WTC11 (cell line): Measurements from ENCODE around the gene GRAMD1A. TPM values are rescaled to one million over a fixed set of nuclear protein-coding genes. Genes with fewer than 3 reads are reported as not detected.

Source experiments
- CREB1 ChIP-seq: sonication (generic); formaldehyde crosslinking; IDR thresholded peaks from 2 replicates; pipeline ENCODE4 v1.8.0; 2023; ENCODE audit warnings: mild to moderate bottlenecking, missing genetic modification reagents
- CREM ChIP-seq: sonication (generic); formaldehyde crosslinking; IDR thresholded peaks from 2 replicates; pipeline ENCODE4 v1.8.1; 2022; ENCODE audit warnings: mild to moderate bottlenecking, missing genetic modification reagents, moderate library complexity
- ESRRA ChIP-seq: sonication (generic); formaldehyde crosslinking; IDR thresholded peaks from 2 replicates; pipeline ENCODE4 v1.8.1; 2022; ENCODE audit warnings: mild to moderate bottlenecking, missing genetic modification reagents, borderline replicate concordance
- ETV6 ChIP-seq: sonication (generic); formaldehyde crosslinking; IDR thresholded peaks from 2 replicates; pipeline ENCODE4 v1.8.1; 2022; ENCODE audit warnings: mild to moderate bottlenecking, missing genetic modification reagents
- GABPB1 ChIP-seq: sonication (generic); formaldehyde crosslinking; IDR thresholded peaks from 2 replicates; pipeline ENCODE4 v1.8.1; 2023; ENCODE audit warnings: mild to moderate bottlenecking, missing genetic modification reagents
- HMGA2 ChIP-seq: fragments of 250-450 bp; sonication (Bioruptor Pico); IDR thresholded peaks from 2 replicates; pipeline ENCODE4 v1.4.0; 2021; ENCODE audit warnings: mild to moderate bottlenecking, moderate library complexity
- IRF2 ChIP-seq: sonication (generic); formaldehyde crosslinking; IDR thresholded peaks from 2 replicates; pipeline ENCODE4 v1.8.0; 2022; ENCODE audit warnings: low read depth, missing genetic modification reagents, borderline replicate concordance
- NFYB ChIP-seq: sonication (generic); formaldehyde crosslinking; conservative IDR thresholded peaks from 2 replicates; pipeline ENCODE4 v1.8.0; 2022; ENCODE audit warnings: low read depth, missing genetic modification reagents
- SMAD3 ChIP-seq: sonication (generic); formaldehyde crosslinking; IDR thresholded peaks from 2 replicates; pipeline ENCODE4 v1.8.0; 2022; ENCODE audit warnings: missing genetic modification reagents, mild to moderate bottlenecking, borderline replicate concordance
- SMAD4 ChIP-seq: sonication (generic); formaldehyde crosslinking; IDR thresholded peaks from 2 replicates; pipeline ENCODE4 v1.8.0; 2022; ENCODE audit warnings: mild to moderate bottlenecking, missing genetic modification reagents
- TEAD4 ChIP-seq: sonication (generic); formaldehyde crosslinking; IDR thresholded peaks from 2 replicates; pipeline ENCODE4 v1.8.0; 2022; ENCODE audit warnings: mild to moderate bottlenecking, missing genetic modification reagents
- ZNF396 ChIP-seq: fragments of 250-450 bp; sonication (Bioruptor Pico); IDR thresholded peaks from 2 replicates; pipeline ENCODE4 v1.8.0; 2021; ENCODE audit warnings: mild to moderate bottlenecking, moderate library complexity, borderline replicate concordance
- total RNA-seq: library from RNA; stranded (reverse); gene quantifications from 3 replicates; pipeline ENCODE4 v1.2.3, GENCODE V29; 2021
- TF ChIP-seq, protein P1 (sequence below): sonication (generic); formaldehyde crosslinking; IDR thresholded peaks from 2 replicates; pipeline ENCODE4 v1.8.0; 2023; ENCODE audit warnings: missing genetic modification reagents, mild to moderate bottlenecking, borderline replicate concordance
- TF ChIP-seq, protein P2 (sequence below): sonication (generic); formaldehyde crosslinking; IDR thresholded peaks from 2 replicates; pipeline ENCODE4 v1.8.0; 2022; ENCODE audit warnings: mild to moderate bottlenecking, missing genetic modification reagents
- TF ChIP-seq, protein P3 (sequence below): sonication (generic); formaldehyde crosslinking; IDR thresholded peaks from 2 replicates; pipeline ENCODE4 v1.8.1; 2023; ENCODE audit warnings: mild to moderate bottlenecking, missing genetic modification reagents
- TF ChIP-seq, protein P4 (sequence below): sonication (generic); formaldehyde crosslinking; IDR thresholded peaks from 2 replicates; pipeline ENCODE4 v1.8.0; 2022; ENCODE audit warnings: mild to moderate bottlenecking, missing genetic modification reagents
- TF ChIP-seq, protein P5 (sequence below): sonication (generic); formaldehyde crosslinking; IDR thresholded peaks from 2 replicates; pipeline ENCODE4 v1.8.1; 2022; ENCODE audit warnings: mild to moderate bottlenecking, missing genetic modification reagents, moderate library complexity, borderline replicate concordance
- TF ChIP-seq, protein P6 (sequence below): sonication (generic); formaldehyde crosslinking; IDR thresholded peaks from 2 replicates; pipeline ENCODE4 v1.8.1; 2023; ENCODE audit warnings: mild to moderate bottlenecking, missing genetic modification reagents, moderate library complexity
- TF ChIP-seq, protein P7 (sequence below): sonication (generic); formaldehyde crosslinking; conservative IDR thresholded peaks from 2 replicates; pipeline ENCODE4 v1.8.1; 2023; ENCODE audit warnings: mild to moderate bottlenecking, low read depth, missing genetic modification reagents, moderate library complexity

GRAMD1A gene
- total RNA-seq, 1 experiment from 2014 or later: 389 TPM

DNA sequence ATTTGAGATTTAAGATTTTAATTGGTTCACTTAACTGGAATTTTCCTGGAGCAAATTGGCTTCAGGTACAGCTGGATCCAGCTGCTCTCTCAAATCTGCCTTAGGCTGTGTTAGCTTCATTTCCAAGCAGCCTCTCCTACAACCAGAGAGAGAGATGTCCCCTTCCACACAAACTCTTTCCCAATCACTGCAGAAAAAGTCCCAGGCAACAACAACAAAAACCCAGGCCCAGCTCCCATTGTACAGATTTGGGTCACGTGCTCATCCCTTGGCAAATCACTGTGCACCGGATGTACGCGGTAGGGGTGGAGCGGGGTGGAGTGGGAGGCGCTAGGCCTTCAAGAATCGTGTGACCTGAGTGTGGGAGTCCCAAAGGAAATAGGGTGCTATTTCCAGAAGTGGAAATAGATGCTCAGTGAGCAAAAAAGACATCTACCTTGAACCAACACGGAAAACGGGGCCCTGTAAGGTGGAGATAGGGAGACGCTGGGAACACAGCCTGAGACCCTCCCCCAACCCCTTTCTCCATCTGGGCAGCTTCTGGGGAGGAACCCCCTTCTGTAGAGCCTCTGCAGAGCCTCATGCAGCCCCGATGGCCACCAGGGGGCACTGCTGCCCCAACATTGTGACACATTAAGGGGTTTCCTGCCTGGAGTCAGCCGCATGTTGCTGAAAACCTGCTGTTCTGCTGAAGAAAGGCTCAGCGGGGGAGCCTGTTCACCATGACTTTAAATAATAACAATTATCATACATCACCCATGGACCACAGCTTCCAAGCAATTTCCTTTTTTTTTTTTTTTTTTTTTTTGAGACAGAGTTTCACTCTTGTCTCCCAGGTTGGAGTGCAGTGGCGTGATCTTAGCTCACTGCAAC lies 66.8 kb downstream of the GRAMD1A start (continued):
- TF ChIP-seq, protein P1, sequence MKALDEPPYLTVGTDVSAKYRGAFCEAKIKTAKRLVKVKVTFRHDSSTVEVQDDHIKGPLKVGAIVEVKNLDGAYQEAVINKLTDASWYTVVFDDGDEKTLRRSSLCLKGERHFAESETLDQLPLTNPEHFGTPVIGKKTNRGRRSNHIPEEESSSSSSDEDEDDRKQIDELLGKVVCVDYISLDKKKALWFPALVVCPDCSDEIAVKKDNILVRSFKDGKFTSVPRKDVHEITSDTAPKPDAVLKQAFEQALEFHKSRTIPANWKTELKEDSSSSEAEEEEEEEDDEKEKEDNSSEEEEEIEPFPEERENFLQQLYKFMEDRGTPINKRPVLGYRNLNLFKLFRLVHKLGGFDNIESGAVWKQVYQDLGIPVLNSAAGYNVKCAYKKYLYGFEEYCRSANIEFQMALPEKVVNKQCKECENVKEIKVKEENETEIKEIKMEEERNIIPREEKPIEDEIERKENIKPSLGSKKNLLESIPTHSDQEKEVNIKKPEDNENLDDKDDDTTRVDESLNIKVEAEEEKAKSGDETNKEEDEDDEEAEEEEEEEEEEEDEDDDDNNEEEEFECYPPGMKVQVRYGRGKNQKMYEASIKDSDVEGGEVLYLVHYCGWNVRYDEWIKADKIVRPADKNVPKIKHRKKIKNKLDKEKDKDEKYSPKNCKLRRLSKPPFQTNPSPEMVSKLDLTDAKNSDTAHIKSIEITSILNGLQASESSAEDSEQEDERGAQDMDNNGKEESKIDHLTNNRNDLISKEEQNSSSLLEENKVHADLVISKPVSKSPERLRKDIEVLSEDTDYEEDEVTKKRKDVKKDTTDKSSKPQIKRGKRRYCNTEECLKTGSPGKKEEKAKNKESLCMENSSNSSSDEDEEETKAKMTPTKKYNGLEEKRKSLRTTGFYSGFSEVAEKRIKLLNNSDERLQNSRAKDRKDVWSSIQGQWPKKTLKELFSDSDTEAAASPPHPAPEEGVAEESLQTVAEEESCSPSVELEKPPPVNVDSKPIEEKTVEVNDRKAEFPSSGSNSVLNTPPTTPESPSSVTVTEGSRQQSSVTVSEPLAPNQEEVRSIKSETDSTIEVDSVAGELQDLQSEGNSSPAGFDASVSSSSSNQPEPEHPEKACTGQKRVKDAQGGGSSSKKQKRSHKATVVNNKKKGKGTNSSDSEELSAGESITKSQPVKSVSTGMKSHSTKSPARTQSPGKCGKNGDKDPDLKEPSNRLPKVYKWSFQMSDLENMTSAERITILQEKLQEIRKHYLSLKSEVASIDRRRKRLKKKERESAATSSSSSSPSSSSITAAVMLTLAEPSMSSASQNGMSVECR: peak; percentile 47; the same call in 1 of the 2 replicates
- TF ChIP-seq, protein P2, sequence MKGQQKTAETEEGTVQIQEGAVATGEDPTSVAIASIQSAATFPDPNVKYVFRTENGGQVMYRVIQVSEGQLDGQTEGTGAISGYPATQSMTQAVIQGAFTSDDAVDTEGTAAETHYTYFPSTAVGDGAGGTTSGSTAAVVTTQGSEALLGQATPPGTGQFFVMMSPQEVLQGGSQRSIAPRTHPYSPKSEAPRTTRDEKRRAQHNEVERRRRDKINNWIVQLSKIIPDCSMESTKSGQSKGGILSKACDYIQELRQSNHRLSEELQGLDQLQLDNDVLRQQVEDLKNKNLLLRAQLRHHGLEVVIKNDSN: peak; percentile 83
- TF ChIP-seq, protein P3, sequence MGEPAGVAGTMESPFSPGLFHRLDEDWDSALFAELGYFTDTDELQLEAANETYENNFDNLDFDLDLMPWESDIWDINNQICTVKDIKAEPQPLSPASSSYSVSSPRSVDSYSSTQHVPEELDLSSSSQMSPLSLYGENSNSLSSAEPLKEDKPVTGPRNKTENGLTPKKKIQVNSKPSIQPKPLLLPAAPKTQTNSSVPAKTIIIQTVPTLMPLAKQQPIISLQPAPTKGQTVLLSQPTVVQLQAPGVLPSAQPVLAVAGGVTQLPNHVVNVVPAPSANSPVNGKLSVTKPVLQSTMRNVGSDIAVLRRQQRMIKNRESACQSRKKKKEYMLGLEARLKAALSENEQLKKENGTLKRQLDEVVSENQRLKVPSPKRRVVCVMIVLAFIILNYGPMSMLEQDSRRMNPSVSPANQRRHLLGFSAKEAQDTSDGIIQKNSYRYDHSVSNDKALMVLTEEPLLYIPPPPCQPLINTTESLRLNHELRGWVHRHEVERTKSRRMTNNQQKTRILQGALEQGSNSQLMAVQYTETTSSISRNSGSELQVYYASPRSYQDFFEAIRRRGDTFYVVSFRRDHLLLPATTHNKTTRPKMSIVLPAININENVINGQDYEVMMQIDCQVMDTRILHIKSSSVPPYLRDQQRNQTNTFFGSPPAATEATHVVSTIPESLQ (CRISPR knock-in tag): no peak
- TF ChIP-seq SMAD4: no peak
- 0 out of 2 replicates have a peak, but pooled peaks have one; percentile 65 for TF ChIP-seq CREM (CRISPR knock-in tag)
- TF ChIP-seq CREB1 (CRISPR knock-in tag): no peak
- TF ChIP-seq ZNF396 (CRISPR knock-in tag): no peak
- TF ChIP-seq HMGA2: no peak
- TF ChIP-seq, protein P4, sequence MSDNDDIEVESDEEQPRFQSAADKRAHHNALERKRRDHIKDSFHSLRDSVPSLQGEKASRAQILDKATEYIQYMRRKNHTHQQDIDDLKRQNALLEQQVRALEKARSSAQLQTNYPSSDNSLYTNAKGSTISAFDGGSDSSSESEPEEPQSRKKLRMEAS (CRISPR knock-in tag): peak; percentile 64; the same call in 1 of the 2 replicates
- TF ChIP-seq ETV6: peak; percentile 79
- TF ChIP-seq, protein P5, sequence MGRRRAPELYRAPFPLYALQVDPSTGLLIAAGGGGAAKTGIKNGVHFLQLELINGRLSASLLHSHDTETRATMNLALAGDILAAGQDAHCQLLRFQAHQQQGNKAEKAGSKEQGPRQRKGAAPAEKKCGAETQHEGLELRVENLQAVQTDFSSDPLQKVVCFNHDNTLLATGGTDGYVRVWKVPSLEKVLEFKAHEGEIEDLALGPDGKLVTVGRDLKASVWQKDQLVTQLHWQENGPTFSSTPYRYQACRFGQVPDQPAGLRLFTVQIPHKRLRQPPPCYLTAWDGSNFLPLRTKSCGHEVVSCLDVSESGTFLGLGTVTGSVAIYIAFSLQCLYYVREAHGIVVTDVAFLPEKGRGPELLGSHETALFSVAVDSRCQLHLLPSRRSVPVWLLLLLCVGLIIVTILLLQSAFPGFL (CRISPR knock-in tag): no peak
- TF ChIP-seq NFYB (CRISPR knock-in tag): peak; percentile 54; the same call in 1 of the 2 replicates
- TF ChIP-seq GABPB1 (CRISPR knock-in tag): peak; percentile 41; the same call in 1 of the 2 replicates
- TF ChIP-seq, protein P6, sequence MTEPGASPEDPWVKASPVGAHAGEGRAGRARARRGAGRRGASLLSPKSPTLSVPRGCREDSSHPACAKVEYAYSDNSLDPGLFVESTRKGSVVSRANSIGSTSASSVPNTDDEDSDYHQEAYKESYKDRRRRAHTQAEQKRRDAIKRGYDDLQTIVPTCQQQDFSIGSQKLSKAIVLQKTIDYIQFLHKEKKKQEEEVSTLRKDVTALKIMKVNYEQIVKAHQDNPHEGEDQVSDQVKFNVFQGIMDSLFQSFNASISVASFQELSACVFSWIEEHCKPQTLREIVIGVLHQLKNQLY (CRISPR knock-in tag): no peak
- no peak for TF ChIP-seq SMAD3 (CRISPR knock-in tag)
- TF ChIP-seq IRF2 (CRISPR knock-in tag): no peak
- TF ChIP-seq, protein P7, sequence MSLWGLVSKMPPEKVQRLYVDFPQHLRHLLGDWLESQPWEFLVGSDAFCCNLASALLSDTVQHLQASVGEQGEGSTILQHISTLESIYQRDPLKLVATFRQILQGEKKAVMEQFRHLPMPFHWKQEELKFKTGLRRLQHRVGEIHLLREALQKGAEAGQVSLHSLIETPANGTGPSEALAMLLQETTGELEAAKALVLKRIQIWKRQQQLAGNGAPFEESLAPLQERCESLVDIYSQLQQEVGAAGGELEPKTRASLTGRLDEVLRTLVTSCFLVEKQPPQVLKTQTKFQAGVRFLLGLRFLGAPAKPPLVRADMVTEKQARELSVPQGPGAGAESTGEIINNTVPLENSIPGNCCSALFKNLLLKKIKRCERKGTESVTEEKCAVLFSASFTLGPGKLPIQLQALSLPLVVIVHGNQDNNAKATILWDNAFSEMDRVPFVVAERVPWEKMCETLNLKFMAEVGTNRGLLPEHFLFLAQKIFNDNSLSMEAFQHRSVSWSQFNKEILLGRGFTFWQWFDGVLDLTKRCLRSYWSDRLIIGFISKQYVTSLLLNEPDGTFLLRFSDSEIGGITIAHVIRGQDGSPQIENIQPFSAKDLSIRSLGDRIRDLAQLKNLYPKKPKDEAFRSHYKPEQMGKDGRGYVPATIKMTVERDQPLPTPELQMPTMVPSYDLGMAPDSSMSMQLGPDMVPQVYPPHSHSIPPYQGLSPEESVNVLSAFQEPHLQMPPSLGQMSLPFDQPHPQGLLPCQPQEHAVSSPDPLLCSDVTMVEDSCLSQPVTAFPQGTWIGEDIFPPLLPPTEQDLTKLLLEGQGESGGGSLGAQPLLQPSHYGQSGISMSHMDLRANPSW (CRISPR knock-in tag): no peak
- TF ChIP-seq TEAD4 (CRISPR knock-in tag): no peak
- TF ChIP-seq ESRRA (CRISPR knock-in tag): no peak
